IMR-90 (cell line): ENCODE results near the gene SLIT1. TPM values are rescaled to one million over a fixed set of nuclear protein-coding genes. Genes with fewer than 3 reads are reported as not detected.

Experiments used
- ATAC-seq: fragments of 200-7000 bp; cut with Tn5 transposase; 2 replicates; pipeline ENCODE4 v1.9.1; 2020; ENCODE audit warnings: low read depth, mild to moderate bottlenecking, moderate library complexity
- BruUV-seq: library from RNA; stranded (reverse); fragments of 400-500 nt; replicated peaks from 2 replicates; lab custom pipeline; 2021; lab: Mats Ljungman, UMichigan
- CTCF ChIA-PET: fragments of 300-600 bp; formaldehyde crosslinking; extraction: SDS; loops from one replicate; lab custom pipeline; 2021; ENCODE audit warnings: antibody characterized with exemption; lab: Yijun Ruan, JAX
- POLR2A ChIA-PET: fragments of 300-600 bp; sonication (Branson Sonifier 250); formaldehyde crosslinking; loops from one replicate; lab custom pipeline; 2022; ENCODE audit warnings: antibody characterized with exemption; ENCODE audit not compliant: unreplicated experiment; lab: Charles Lee
- DNase-seq: peaks from one replicate; pipeline ENCODE4 v3.0.0; 2013
- H2AFZ ChIP-seq: replicated peaks from 2 replicates; pipeline ENCODE3; 2013; ENCODE audit warnings: low read length, mild to moderate bottlenecking; ENCODE audit not compliant: poor library complexity
- H2AK5ac ChIP-seq: 2 replicates; pipeline ENCODE4 v1.6.1; 2013; ENCODE audit warnings: low read depth, low read length, inconsistent platforms
- H2AK9ac ChIP-seq: replicated peaks from 2 replicates; pipeline ENCODE3; 2013; ENCODE audit warnings: mild to moderate bottlenecking, low read depth, low read length, moderate library complexity; ENCODE audit not compliant: poor library complexity
- H2BK120ac ChIP-seq: 2 replicates; pipeline ENCODE4 v1.6.1; 2013; ENCODE audit warnings: low read depth, low read length, inconsistent platforms
- H2BK15ac ChIP-seq: 3 replicates; pipeline ENCODE4 v1.6.1; 2013; ENCODE audit warnings: low read depth, low read length, inconsistent platforms
- H2BK20ac ChIP-seq: 2 replicates; pipeline ENCODE4 v1.6.1; 2013; ENCODE audit warnings: low read depth, mild to moderate bottlenecking, inconsistent platforms, low read length, moderate library complexity
- H2BK5ac ChIP-seq: 2 replicates; pipeline ENCODE4 v1.6.1; 2013; ENCODE audit warnings: mild to moderate bottlenecking, low read depth, low read length, inconsistent platforms; ENCODE audit not compliant: poor library complexity, severe bottlenecking
- H3K14ac ChIP-seq: replicated peaks from 2 replicates; pipeline ENCODE4 v1.6.1; 2013; ENCODE audit warnings: low read depth, low read length, inconsistent platforms
- H3K18ac ChIP-seq: 2 replicates; pipeline ENCODE4 v1.6.1; 2013; ENCODE audit warnings: low read depth, low read length, control low read depth
- H3K23ac ChIP-seq: 2 replicates; pipeline ENCODE4 v1.6.1; 2013; ENCODE audit warnings: low read depth, low read length, inconsistent platforms
- H3K27ac ChIP-seq: 2 replicates; pipeline ENCODE4 v1.5.1; 2013; ENCODE audit warnings: mild to moderate bottlenecking, control low read depth, low read length; ENCODE audit not compliant: insufficient read depth
- H3K27me3 ChIP-seq: 2 replicates; pipeline ENCODE4 v1.6.1; 2013; ENCODE audit warnings: low read length; ENCODE audit not compliant: control insufficient read depth, insufficient read depth
- H3K36me3 ChIP-seq: 2 replicates; pipeline ENCODE4 v1.6.1; 2013; ENCODE audit warnings: low read length, mixed read lengths; ENCODE audit not compliant: control insufficient read depth, insufficient read depth
- H3K4ac ChIP-seq: 2 replicates; pipeline ENCODE4 v1.6.1; 2013; ENCODE audit warnings: low read depth, low read length, inconsistent platforms
- H3K4me1 ChIP-seq: 2 replicates; pipeline ENCODE4 v1.6.1; 2013; ENCODE audit warnings: low read length, mixed read lengths; ENCODE audit not compliant: control insufficient read depth, insufficient read depth
- H3K4me2 ChIP-seq: 2 replicates; pipeline ENCODE4 v1.6.1; 2013; ENCODE audit warnings: low read depth, mild to moderate bottlenecking, control low read depth, low read length, moderate library complexity
- H3K4me3 ChIP-seq: 2 replicates; pipeline ENCODE4 v1.5.1; 2013; ENCODE audit warnings: low read depth, mild to moderate bottlenecking, control low read depth, low read length, moderate library complexity; ENCODE audit not compliant: insufficient read depth
- H3K56ac ChIP-seq: 2 replicates; pipeline ENCODE4 v1.6.1; 2013; ENCODE audit warnings: low read length, inconsistent platforms; ENCODE audit not compliant: insufficient read depth; ENCODE audit errors: extremely low read depth
- H3K79me1 ChIP-seq, 2 experiments: 2 replicates each; pipeline ENCODE4 v1.6.1; 2013; ENCODE audit warnings: low read length in 2 of 2, inconsistent platforms in 1 of 2, low read depth in 1 of 2
- H3K9ac ChIP-seq: 2 replicates; pipeline ENCODE4 v1.6.1; 2013; ENCODE audit warnings: low read depth, low read length, control low read depth
- H3K9me1 ChIP-seq: 2 replicates; pipeline ENCODE4 v1.6.1; 2013; ENCODE audit warnings: low read length, inconsistent platforms; ENCODE audit not compliant: insufficient read depth
- H3K9me3 ChIP-seq: 2 replicates; pipeline ENCODE4 v1.6.1; 2013; ENCODE audit warnings: low read length; ENCODE audit not compliant: control insufficient read depth, insufficient read depth
- H4K20me1 ChIP-seq: 2 replicates; pipeline ENCODE4 v1.6.1; 2013; ENCODE audit warnings: low read length, inconsistent platforms; ENCODE audit not compliant: insufficient read depth
- H4K5ac ChIP-seq: 2 replicates; pipeline ENCODE4 v1.6.1; 2013; ENCODE audit warnings: mild to moderate bottlenecking, low read depth, low read length, control low read depth
- H4K8ac ChIP-seq, 2 experiments: 2 replicates each; pipeline ENCODE4 v1.6.1; 2013; ENCODE audit warnings: low read depth in 2 of 2, low read length in 2 of 2, control low read depth in 1 of 2, inconsistent platforms in 1 of 2
- H4K91ac ChIP-seq: 2 replicates; pipeline ENCODE4 v1.6.1; 2013; ENCODE audit warnings: low read depth, low read length, inconsistent platforms; ENCODE audit not compliant: insufficient read depth
- POLR2A ChIP-seq: IDR thresholded peaks from 2 replicates; pipeline ENCODE4 v1.6.1; 2012; ENCODE audit warnings: mild to moderate bottlenecking, low read depth, low read length
- RAD21 ChIP-seq: IDR thresholded peaks from 2 replicates; pipeline ENCODE4 v1.6.1; 2012; ENCODE audit warnings: low read length, improper control_type of control experiment
- SMC3 ChIP-seq: fragments of 150-350 bp; IDR thresholded peaks from 2 replicates; pipeline ENCODE4 v1.6.1; 2016; ENCODE audit warnings: low read depth, mild to moderate bottlenecking, antibody characterized with exemption, low read length, moderate library complexity
- WGBS, 2 experiments: methylation state at CpG; one replicate each; pipeline versions ENCODE4 v1.1.5 to v1.1.7; 2013; ENCODE audit warnings: missing lambda C conversion rate in 2 of 2; ENCODE audit not compliant: insufficient read length in 1 of 2; ENCODE audit errors: extremely low coverage in 2 of 2; 5-methylcytosine and 5-hydroxymethylcytosine counted together
- dilution Hi-C: fragments of 300-500 bp; cut with HindIII; formaldehyde crosslinking; loops from one replicate; pipeline ENCODE4 v1.14.3; 2018; ENCODE audit warnings: low sequenced_read_pairs; ENCODE audit not compliant: unreplicated experiment
- in situ Hi-C: fragments of 300-500 bp; cut with MboI; formaldehyde crosslinking; loops from 3 replicates; pipeline ENCODE4 v1.14.3; 2019; ENCODE audit warnings: low sequenced_read_pairs, inconsistent platforms, mixed read lengths
- intact Hi-C: fragments of 100-400 bp; cut with micrococcal nuclease; formaldehyde crosslinking; loops from 2 replicates; pipeline ENCODE4 v1.10.0; 2022
- polyA plus RNA-seq, 3 experiments: library from polyadenylated mRNA; depleted of rRNA; stranded (reverse); fragments of >200 nt; gene quantifications; 2 replicates each; pipeline ENCODE4 v1.2.3, GENCODE V29; 2012; ENCODE audit warnings: low replicate concordance in 1 of 3
- total RNA-seq: library from RNA; depleted of rRNA; stranded (reverse); fragments of >200 nt; gene quantifications from 2 replicates; pipeline ENCODE4 v1.2.3, GENCODE V29; 2012

SLIT1 gene
- total and polyA plus RNA-seq, 2 of the 4 experiments (the other 2 are of a cell fraction): under 0.01 TPM

GRCh38 chr10:97165499-97165898 is 20.3 kb downstream of the SLIT1 start:
- no peak for TF ChIP-seq SMC3
- TF ChIP-seq POLR2A: no peak
- no peak for TF ChIP-seq RAD21

More at GRCh38 chr10:97165499-97165898, 20.3 kb downstream of the SLIT1 start:
- Histone ChIP-seq H2AK5ac (no peak overlapping the region), H3K56ac (no peak overlapping the region), H3K4me3 (no peak overlapping the region), H3K9ac (no peak overlapping the region), H3K79me1 (no peaks in the 10 kb centered on the region), H4K5ac (no peak overlapping the region), H3K27me3 (peaks cover 24% of the 10 kb centered on the region), H3K18ac (no peak overlapping the region), H4K91ac (no peak overlapping the region), H3K14ac (no peak overlapping the region), H4K20me1 (no peaks in the 10 kb centered on the region), H2AFZ (no peak overlapping the region), H3K4me1 (no peaks in the 10 kb centered on the region), H2BK5ac (no peak overlapping the region), H3K4ac (no peak overlapping the region), H4K8ac (no peak overlapping the region), H3K23ac (no peak overlapping the region), H3K4me2 (no peak overlapping the region), H3K36me3 (no peaks in the 10 kb centered on the region), H3K9me3 (no peaks in the 10 kb centered on the region), H3K27ac (no peak overlapping the region), H2AK9ac (no peak overlapping the region), H2BK15ac (no peak overlapping the region), H2BK120ac (no peak overlapping the region), H2BK20ac (no peak overlapping the region), H3K9me1 (no peaks in the 10 kb centered on the region)
- no peak for ATAC-seq
- 0% methylated on average over 1 of the region's 8 CpGs; no CpG with 5 or more reads in 1 of the 2 experiments for WGBS, 2 experiments
- DNase-seq: no peak
- intact Hi-C loops (no loop called here), in situ Hi-C loops (no loop called here), dilution Hi-C loops (no loop called here)
- ChIA-PET POLR2A (no interaction called here), CTCF (no interaction called here)
- BruUV-seq: no TSS peak
